HEK293 (cell line): Measurements from ENCODE around the gene FOXN1.
A peak's percentile ranks its signal among the peaks of the same experiment; 100 is the strongest.

Experiments used
- GLIS2 ChIP-seq: fragments of 450-650 bp; formaldehyde crosslinking; IDR thresholded peaks from 2 replicates; pipeline ENCODE4 v1.5.1; 2016; ENCODE audit warnings: missing biosample characterization, missing genetic modification characterization
- HOXD13 ChIP-seq: sonication (generic); formaldehyde crosslinking; IDR thresholded peaks from 2 replicates; pipeline ENCODE4 v1.8.0; 2022; ENCODE audit warnings: missing genetic modification reagents, borderline replicate concordance
- KLF16 ChIP-seq: fragments of 450-650 bp; formaldehyde crosslinking; IDR thresholded peaks from 2 replicates; pipeline ENCODE4 v1.5.1; 2017; ENCODE audit warnings: missing biosample characterization, missing genetic modification characterization
- KLF8 ChIP-seq: fragments of 450-650 bp; formaldehyde crosslinking; IDR thresholded peaks from 2 replicates; pipeline ENCODE4 v1.5.1; 2016; ENCODE audit warnings: missing biosample characterization, missing genetic modification characterization
- PRDM1 ChIP-seq: fragments of 450-650 bp; formaldehyde crosslinking; IDR thresholded peaks from 2 replicates; pipeline ENCODE4; 2016; ENCODE audit warnings: missing biosample characterization, missing genetic modification characterization
- PRDM4 ChIP-seq: fragments of 450-650 bp; formaldehyde crosslinking; IDR thresholded peaks from 2 replicates; pipeline ENCODE4 v1.5.1; 2017; ENCODE audit warnings: missing biosample characterization, missing genetic modification characterization
- SP7 ChIP-seq: fragments of 450-650 bp; formaldehyde crosslinking; IDR thresholded peaks from 2 replicates; pipeline ENCODE4 v1.5.1; 2016; ENCODE audit warnings: missing biosample characterization, missing genetic modification characterization
- TRIM28 ChIP-seq: IDR thresholded peaks from 2 replicates; pipeline ENCODE4 v1.6.1; 2011; ENCODE audit warnings: low read length, control low read depth, borderline replicate concordance
- WT1 ChIP-seq: fragments of 450-650 bp; formaldehyde crosslinking; IDR thresholded peaks from 2 replicates; pipeline ENCODE4 v1.5.1; 2016; ENCODE audit warnings: missing biosample characterization, missing genetic modification characterization
- ZBTB7A ChIP-seq: fragments of 450-650 bp; formaldehyde crosslinking; IDR thresholded peaks from 2 replicates; pipeline ENCODE4 v1.5.1; 2016; ENCODE audit warnings: low read depth, missing biosample characterization, missing genetic modification characterization
- ZFHX2 ChIP-seq: fragments of 450-650 bp; formaldehyde crosslinking; conservative IDR thresholded peaks from 2 replicates; pipeline ENCODE4 v1.5.1; 2016; ENCODE audit warnings: missing biosample characterization, missing genetic modification characterization
- ZFP3 ChIP-seq: fragments of 450-650 bp; formaldehyde crosslinking; IDR thresholded peaks from 2 replicates; pipeline ENCODE4 v1.5.1; 2016; ENCODE audit warnings: low read depth, missing biosample characterization, missing genetic modification characterization
- ZFP37 ChIP-seq: fragments of 450-650 bp; formaldehyde crosslinking; IDR thresholded peaks from 2 replicates; pipeline ENCODE4 v1.5.1; 2016; ENCODE audit warnings: missing biosample characterization, missing genetic modification characterization
- ZNF112 ChIP-seq: fragments of 450-650 bp; formaldehyde crosslinking; IDR thresholded peaks from 2 replicates; pipeline ENCODE4 v1.5.0; 2017; ENCODE audit warnings: missing biosample characterization, missing genetic modification characterization
- ZNF155 ChIP-seq: fragments of 450-650 bp; formaldehyde crosslinking; IDR thresholded peaks from 2 replicates; pipeline ENCODE4 v1.5.1; 2016; ENCODE audit warnings: missing biosample characterization, missing genetic modification characterization
- ZNF169 ChIP-seq: fragments of 450-650 bp; formaldehyde crosslinking; IDR thresholded peaks from 2 replicates; pipeline ENCODE4 v1.5.1; 2016; ENCODE audit warnings: missing biosample characterization, missing genetic modification characterization
- ZNF202 ChIP-seq: fragments of 450-650 bp; formaldehyde crosslinking; IDR thresholded peaks from 2 replicates; pipeline ENCODE4 v1.5.1; 2016; ENCODE audit warnings: missing biosample characterization, missing genetic modification characterization, borderline replicate concordance
- ZNF214 ChIP-seq: fragments of 450-650 bp; formaldehyde crosslinking; IDR thresholded peaks from 2 replicates; pipeline ENCODE4 v1.5.1; 2017; ENCODE audit warnings: missing biosample characterization, mild to moderate bottlenecking, missing genetic modification characterization, borderline replicate concordance
- ZNF311 ChIP-seq: fragments of 450-650 bp; formaldehyde crosslinking; IDR thresholded peaks from 2 replicates; pipeline ENCODE4 v1.5.1; 2017; ENCODE audit warnings: missing biosample characterization, missing genetic modification characterization, borderline replicate concordance
- ZNF341 ChIP-seq: fragments of 450-650 bp; formaldehyde crosslinking; IDR thresholded peaks from 2 replicates; pipeline ENCODE4; 2016; ENCODE audit warnings: low read depth, missing biosample characterization, missing genetic modification characterization
- ZNF529 ChIP-seq: fragments of 450-650 bp; formaldehyde crosslinking; IDR thresholded peaks from 2 replicates; pipeline ENCODE4 v1.5.1; 2017; ENCODE audit warnings: missing genetic modification characterization, missing biosample characterization; ENCODE audit not compliant: insufficient replicate concordance
- ZNF530 ChIP-seq: fragments of 450-650 bp; formaldehyde crosslinking; IDR thresholded peaks from 2 replicates; pipeline ENCODE4 v1.5.1; 2016; ENCODE audit warnings: low read depth, missing biosample characterization, missing genetic modification characterization
- ZNF561 ChIP-seq: fragments of 450-650 bp; IDR thresholded peaks from 2 replicates; pipeline ENCODE4 v1.5.1; 2018; ENCODE audit warnings: missing biosample characterization, missing genetic modification characterization, borderline replicate concordance
- ZNF610 ChIP-seq: fragments of 450-650 bp; formaldehyde crosslinking; IDR thresholded peaks from 2 replicates; pipeline ENCODE4 v1.5.1; 2016; ENCODE audit warnings: missing biosample characterization, missing genetic modification characterization, borderline replicate concordance
- ZNF623 ChIP-seq: fragments of 450-650 bp; formaldehyde crosslinking; IDR thresholded peaks from 2 replicates; pipeline ENCODE4 v1.5.1; 2016; ENCODE audit warnings: missing biosample characterization, missing genetic modification characterization
- ZNF629 ChIP-seq: fragments of 450-650 bp; formaldehyde crosslinking; IDR thresholded peaks from 2 replicates; pipeline ENCODE4 v1.5.1; 2017; ENCODE audit warnings: missing biosample characterization, missing genetic modification characterization
- ZNF639 ChIP-seq: fragments of 450-650 bp; formaldehyde crosslinking; IDR thresholded peaks from 2 replicates; pipeline ENCODE4 v1.5.1; 2016; ENCODE audit warnings: missing biosample characterization, missing genetic modification characterization
- ZNF654 ChIP-seq: fragments of 450-650 bp; formaldehyde crosslinking; IDR thresholded peaks from 2 replicates; pipeline ENCODE4 v1.5.1; 2016; ENCODE audit warnings: low read depth, missing biosample characterization, missing genetic modification characterization
- ZNF677 ChIP-seq: fragments of 450-650 bp; IDR thresholded peaks from 2 replicates; pipeline ENCODE4 v1.5.0; 2018; ENCODE audit warnings: missing biosample characterization, mild to moderate bottlenecking, missing genetic modification characterization, moderate library complexity
- ZNF830 ChIP-seq: fragments of 450-650 bp; IDR thresholded peaks from 2 replicates; pipeline ENCODE4 v1.5.0; 2018; ENCODE audit warnings: missing biosample characterization, missing genetic modification characterization, low read depth, mild to moderate bottlenecking, moderate library complexity
- TF ChIP-seq, protein P1 (sequence below): fragments of 450-650 bp; formaldehyde crosslinking; IDR thresholded peaks from 2 replicates; pipeline ENCODE4 v1.5.1; 2016; ENCODE audit warnings: missing biosample characterization, missing genetic modification characterization
- TF ChIP-seq, protein P2 (sequence below): fragments of 450-650 bp; formaldehyde crosslinking; IDR thresholded peaks from 2 replicates; pipeline ENCODE4 v1.5.1; 2016; ENCODE audit warnings: missing biosample characterization, missing genetic modification characterization

The FOXN1 gene

GRCh38 chr17:28571361-28572122 lies 65.4 kb downstream of the FOXN1 start, which contains the start of gene PIGS (continued):
- TF ChIP-seq PRDM4 (tag by site-specific recombination), result no peak
- peak; percentile 70; the same call in 1 of the 2 replicates for TF ChIP-seq KLF8 (tag by site-specific recombination)
- TF ChIP-seq ZNF830, result no peak
- TF ChIP-seq ZNF530 (tag by site-specific recombination), result no peak
- TF ChIP-seq ZNF341 (tag by site-specific recombination), result peak; percentile 30; the same call in 1 of the 2 replicates
- no peak for TF ChIP-seq ZFP37
- TF ChIP-seq ZFHX2 (tag by site-specific recombination), result no peak; the same call in 1 of the 2 replicates
- 0 out of 2 replicates have a peak, but pooled peaks have one; percentile 10 for TF ChIP-seq ZNF629
- no peak for TF ChIP-seq ZNF112 (tag by site-specific recombination)
- no peak for TF ChIP-seq ZBTB7A (tag by site-specific recombination)
- no peak for TF ChIP-seq ZNF311
- peak; percentile 75 for TF ChIP-seq ZNF561 (tag by site-specific recombination)
- TF ChIP-seq ZNF529 (tag by site-specific recombination), result no peak
- TF ChIP-seq SP7 (tag by site-specific recombination), result peak; percentile 37; the same call in 1 of the 2 replicates
- no peak for TF ChIP-seq ZNF155 (tag by site-specific recombination)
- no peak for TF ChIP-seq ZFP3 (tag by site-specific recombination)
- no peak for TF ChIP-seq ZNF610 (tag by site-specific recombination)
- TF ChIP-seq GLIS2 (tag by site-specific recombination), result peak; percentile 99
- no peak for TF ChIP-seq ZNF623 (tag by site-specific recombination)
- TF ChIP-seq ZNF654 (tag by site-specific recombination), result no peak
- no peak for TF ChIP-seq ZNF639 (tag by site-specific recombination)
- peak; percentile 68; the same call in 1 of the 2 replicates for TF ChIP-seq TRIM28
- TF ChIP-seq ZNF677 (tag by site-specific recombination), result no peak
- no peak for TF ChIP-seq ZNF202
- no peak for TF ChIP-seq PRDM1 (tag by site-specific recombination)
- TF ChIP-seq ZNF169 (tag by site-specific recombination), result no peak
- TF ChIP-seq, protein P1, sequence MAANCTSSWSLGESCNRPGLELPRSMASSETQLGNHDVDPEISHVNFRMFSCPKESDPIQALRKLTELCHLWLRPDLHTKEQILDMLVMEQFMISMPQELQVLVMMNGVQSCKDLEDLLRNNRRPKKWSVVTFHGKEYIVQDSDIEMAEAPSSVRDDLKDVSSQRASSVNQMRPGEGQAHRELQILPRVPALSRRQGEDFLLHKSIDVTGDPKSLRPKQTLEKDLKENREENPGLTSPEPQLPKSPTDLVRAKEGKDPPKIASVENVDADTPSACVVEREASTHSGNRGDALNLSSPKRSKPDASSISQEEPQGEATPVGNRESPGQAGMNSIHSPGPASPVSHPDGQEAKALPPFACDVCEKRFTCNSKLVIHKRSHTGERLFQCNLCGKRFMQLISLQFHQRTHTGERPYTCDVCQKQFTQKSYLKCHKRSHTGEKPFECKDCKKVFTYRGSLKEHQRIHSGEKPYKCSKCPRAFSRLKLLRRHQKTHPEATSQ (tag by site-specific recombination), result no peak
- peak; percentile 3; the same call in 1 of the 2 replicates for TF ChIP-seq HOXD13 (CRISPR knock-in tag)
- TF ChIP-seq ZNF214 (tag by site-specific recombination), result no peak
- TF ChIP-seq WT1, result 0 out of 2 replicates have a peak, but pooled peaks have one; percentile 2
- TF ChIP-seq, protein P2, sequence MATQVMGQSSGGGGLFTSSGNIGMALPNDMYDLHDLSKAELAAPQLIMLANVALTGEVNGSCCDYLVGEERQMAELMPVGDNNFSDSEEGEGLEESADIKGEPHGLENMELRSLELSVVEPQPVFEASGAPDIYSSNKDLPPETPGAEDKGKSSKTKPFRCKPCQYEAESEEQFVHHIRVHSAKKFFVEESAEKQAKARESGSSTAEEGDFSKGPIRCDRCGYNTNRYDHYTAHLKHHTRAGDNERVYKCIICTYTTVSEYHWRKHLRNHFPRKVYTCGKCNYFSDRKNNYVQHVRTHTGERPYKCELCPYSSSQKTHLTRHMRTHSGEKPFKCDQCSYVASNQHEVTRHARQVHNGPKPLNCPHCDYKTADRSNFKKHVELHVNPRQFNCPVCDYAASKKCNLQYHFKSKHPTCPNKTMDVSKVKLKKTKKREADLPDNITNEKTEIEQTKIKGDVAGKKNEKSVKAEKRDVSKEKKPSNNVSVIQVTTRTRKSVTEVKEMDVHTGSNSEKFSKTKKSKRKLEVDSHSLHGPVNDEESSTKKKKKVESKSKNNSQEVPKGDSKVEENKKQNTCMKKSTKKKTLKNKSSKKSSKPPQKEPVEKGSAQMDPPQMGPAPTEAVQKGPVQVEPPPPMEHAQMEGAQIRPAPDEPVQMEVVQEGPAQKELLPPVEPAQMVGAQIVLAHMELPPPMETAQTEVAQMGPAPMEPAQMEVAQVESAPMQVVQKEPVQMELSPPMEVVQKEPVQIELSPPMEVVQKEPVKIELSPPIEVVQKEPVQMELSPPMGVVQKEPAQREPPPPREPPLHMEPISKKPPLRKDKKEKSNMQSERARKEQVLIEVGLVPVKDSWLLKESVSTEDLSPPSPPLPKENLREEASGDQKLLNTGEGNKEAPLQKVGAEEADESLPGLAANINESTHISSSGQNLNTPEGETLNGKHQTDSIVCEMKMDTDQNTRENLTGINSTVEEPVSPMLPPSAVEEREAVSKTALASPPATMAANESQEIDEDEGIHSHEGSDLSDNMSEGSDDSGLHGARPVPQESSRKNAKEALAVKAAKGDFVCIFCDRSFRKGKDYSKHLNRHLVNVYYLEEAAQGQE (tag by site-specific recombination), result 0 out of 2 replicates have a peak, but pooled peaks have one; percentile 16
- TF ChIP-seq KLF16 (tag by site-specific recombination), result 0 out of 2 replicates have a peak, but pooled peaks have one; percentile 12
